Cardiac fibroblast (primary cell): Measurements from ENCODE around the gene GNL3L.
A peak's percentile ranks its signal among the peaks of the same experiment; 100 is the strongest.
"Not testable (repeated sequence)": the region's sequence is repeated elsewhere in the genome, so short reads cannot be mapped to it uniquely, and the experiment has no call there.

Source experiments
- DNase-seq, 2 donors: peaks; one replicate each; pipeline versions ENCODE4 v3.0.0 to v3.0.0-alpha.2; 2010; ENCODE audit warnings: low read depth in 2 of 2
- H3K4me3 ChIP-seq, 2 donors: replicated peaks in 1 of 2; 1 replicate in 1 of 2; 2 replicates in 1 of 2; pipeline ENCODE4 v1.5.1; 2011; ENCODE audit warnings: low read depth in 2 of 2, low read length in 2 of 2, mild to moderate bottlenecking in 2 of 2, moderate library complexity in 1 of 2
- TF ChIP-seq, protein P1 (sequence below): IDR thresholded peaks from one replicate; pipeline ENCODE4 v1.5.1; 2011; ENCODE audit warnings: low read depth, mild to moderate bottlenecking, low read length, inconsistent platforms

The GNL3L gene

GRCh38 chrX:54560411-54560810 is 30.4 kb downstream of the GNL3L start:
- no peak overlapping the region for H3K4me3 ChIP-seq
- TF ChIP-seq, protein P1, sequence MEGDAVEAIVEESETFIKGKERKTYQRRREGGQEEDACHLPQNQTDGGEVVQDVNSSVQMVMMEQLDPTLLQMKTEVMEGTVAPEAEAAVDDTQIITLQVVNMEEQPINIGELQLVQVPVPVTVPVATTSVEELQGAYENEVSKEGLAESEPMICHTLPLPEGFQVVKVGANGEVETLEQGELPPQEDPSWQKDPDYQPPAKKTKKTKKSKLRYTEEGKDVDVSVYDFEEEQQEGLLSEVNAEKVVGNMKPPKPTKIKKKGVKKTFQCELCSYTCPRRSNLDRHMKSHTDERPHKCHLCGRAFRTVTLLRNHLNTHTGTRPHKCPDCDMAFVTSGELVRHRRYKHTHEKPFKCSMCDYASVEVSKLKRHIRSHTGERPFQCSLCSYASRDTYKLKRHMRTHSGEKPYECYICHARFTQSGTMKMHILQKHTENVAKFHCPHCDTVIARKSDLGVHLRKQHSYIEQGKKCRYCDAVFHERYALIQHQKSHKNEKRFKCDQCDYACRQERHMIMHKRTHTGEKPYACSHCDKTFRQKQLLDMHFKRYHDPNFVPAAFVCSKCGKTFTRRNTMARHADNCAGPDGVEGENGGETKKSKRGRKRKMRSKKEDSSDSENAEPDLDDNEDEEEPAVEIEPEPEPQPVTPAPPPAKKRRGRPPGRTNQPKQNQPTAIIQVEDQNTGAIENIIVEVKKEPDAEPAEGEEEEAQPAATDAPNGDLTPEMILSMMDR: no peak
- no peak for DNase-seq

DNA sequence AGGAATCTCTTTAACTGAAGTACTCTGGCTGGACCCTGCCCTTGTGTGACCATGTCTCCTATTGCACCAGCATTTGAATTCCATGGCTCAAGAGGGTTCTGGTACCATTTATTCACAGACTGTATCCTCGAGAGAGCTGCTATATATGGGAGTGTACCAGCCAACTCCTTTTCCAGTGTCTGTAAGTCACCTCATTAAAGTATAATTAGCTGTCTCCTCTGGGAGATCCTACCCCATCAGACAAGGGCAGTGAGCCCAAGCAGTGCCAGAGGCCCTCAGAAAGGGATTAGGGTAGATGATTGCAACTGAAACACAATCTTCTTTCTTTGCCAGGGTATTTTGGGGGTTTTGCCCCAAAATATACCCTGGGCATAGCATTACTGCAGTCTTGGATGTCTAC is 31.6 kb downstream of the GNL3L start:
- TF ChIP-seq, protein P1: no peak
- DNase-seq: no peak
- H3K4me3 ChIP-seq: no peak overlapping the region

GRCh38 chrX:54564936-54565335 is 34.9 kb downstream of the GNL3L start:
- DNase-seq: peak in 1 of 2 donors; percentile 31
- H3K4me3 ChIP-seq: no peak overlapping the region
- TF ChIP-seq, protein P1: no peak

DNA sequence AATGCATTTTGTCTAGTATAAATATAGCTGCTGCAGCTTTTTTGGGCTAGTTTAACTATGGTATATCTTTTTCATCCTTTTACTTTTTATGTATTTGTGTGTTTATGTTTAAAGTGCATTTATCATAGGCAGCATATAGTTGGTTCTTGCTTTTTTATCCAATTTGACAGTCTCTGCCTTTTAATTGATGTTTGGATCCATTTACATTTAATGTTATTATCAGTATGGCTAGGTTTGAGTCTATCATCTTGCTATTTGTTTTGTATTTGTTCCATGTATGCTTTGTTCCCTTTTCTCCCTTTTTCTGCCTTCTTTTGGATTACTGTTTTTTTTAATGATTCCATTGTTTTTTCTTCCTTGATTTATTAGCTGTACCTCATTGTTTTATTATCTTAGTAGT is 40.3 kb downstream of the GNL3L start:
- DNase-seq: no peak
- H3K4me3 ChIP-seq: no peak overlapping the region
- TF ChIP-seq, protein P1: no peak

DNA sequence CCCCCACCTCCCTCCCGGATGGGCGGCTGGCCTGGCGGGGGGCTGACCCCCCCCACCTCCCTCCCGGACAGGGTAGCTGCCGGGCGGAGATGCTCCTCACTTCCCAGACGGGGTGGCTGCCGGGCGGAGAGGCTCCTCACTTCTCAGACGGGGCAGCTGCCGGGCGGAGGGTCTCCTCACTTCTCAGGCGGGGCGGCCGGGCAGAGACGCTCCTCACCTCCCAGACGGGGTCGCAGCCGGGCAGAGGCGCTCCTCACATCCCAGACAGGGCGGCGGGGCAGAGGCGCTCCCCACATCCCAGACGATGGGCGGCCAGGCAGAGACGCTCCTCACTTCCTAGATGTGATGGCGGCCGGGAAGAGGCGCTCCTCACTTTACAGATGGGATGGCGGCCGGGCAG is 42.6 kb downstream of the GNL3L start:
- H3K4me3 ChIP-seq, DNase-seq: not testable (repeated sequence)

DNA sequence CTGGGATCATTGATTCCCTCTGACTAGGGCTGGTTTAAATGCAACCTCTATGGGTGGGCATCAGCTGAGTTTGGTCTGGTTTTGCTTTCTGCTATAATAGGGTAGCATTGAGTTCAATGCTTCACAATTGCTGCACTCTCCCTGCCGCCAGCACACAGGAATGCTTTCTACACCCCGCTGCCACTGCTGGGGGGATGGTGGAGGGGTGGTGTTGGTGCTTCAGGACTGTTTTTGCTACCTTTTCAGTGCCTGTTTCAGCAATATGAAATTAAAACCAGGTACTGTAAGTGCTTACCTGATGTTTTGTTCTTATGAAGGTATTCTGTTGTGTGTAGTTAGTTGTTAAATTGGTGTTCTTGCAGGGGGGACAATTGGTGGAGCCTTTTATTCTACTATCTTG is 67.7 kb downstream of the GNL3L start:
- TF ChIP-seq, protein P1: no peak
- DNase-seq: no peak
- no peak overlapping the region for H3K4me3 ChIP-seq

- H3K4me3 ChIP-seq: no peak overlapping the region
- no peak for DNase-seq
- TF ChIP-seq, protein P1: no peak
Measured at GRCh38 chrX:54602563-54602962, 72.5 kb downstream of the GNL3L start.
